Fibroblast of the conjunctiva (primary cell): ENCODE data around the gene UTP14C.
"Not testable (repeated sequence)": the region's sequence is repeated elsewhere in the genome, so short reads cannot be mapped to it uniquely, and the experiment has no call there.

ENCODE experiments used
- DNase-seq: peaks from one replicate; pipeline ENCODE4 v3.0.0-alpha.2; 2010; ENCODE audit warnings: low read depth

UTP14C gene

DNA sequence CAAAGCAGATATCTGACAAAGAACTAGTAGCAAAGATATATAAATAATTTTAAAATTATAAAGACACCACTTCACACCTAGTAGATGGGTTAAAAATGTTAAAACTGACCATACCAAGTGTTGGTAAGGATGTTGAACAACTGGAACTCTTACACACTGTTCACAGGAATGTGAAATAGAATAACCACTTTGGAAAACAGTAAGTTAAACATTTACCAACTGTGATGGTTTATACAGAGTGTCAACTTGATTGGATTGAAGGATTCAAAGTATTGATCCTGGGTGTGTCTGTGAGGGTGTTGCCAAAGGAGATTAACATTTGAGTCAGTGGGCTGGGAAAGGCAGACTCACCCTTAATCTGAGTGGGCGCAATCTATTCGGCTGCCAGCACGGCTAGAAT is 19.2 kb downstream of the UTP14C start:
- no peak for DNase-seq

DNA sequence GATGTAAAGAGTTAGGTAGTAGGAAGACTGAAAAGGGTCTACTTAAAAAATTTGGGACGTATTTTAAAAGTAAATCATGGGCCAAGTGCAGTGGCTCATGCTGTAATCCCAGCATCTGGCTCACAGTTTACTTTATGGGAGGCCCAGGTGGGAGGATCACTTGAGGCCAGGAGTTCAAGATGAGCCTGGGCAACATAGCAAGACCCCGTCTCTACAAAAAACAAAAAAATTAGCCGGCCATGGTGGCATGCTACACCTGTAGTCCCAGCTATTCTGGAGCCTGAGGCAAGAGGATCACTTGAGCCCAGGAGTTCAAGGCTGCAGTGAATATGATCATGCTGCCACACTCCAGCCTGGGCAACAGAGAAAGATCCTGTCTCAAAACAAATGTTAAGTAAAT is 23.0 kb downstream of the UTP14C start:
- no peak for DNase-seq

DNA sequence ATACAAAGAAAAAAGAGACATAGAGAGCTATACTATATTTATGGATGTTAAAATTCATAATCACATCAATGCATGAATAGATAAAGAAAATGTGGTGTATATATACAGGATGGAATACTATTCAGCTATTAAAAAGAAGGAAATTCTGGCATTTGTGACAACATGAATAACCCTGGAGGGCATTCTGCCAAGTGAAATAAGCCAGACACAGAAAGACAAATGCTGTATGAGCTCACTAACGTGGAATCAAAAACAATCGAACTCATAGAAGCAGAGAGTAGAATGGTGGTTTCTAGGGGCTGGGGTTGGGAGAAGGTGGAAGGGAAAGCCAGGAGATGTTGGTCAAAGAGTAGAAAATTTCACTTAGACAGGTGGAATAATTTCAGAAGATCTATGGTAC is 24.0 kb downstream of the UTP14C start:
- no peak for DNase-seq

DNA sequence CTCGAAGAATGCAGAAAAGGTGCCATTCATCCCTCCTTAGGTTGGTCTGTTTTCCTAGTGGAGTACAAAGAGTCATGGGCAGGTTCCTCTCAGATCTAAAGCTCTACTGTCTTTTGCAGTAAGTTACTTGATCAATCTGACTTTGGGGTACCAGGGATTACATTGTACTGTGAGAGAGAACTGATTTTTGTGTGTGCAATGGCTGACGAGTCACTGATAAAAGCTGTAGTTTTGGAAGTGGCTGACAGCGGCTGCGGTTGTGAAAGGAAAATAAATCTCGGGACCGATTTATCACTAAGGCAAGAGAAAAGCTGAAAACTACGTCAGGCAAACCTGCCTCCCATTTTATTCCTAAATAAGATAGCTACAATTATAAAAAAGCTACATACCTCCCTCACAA is 26.9 kb downstream of the UTP14C start:
- DNase-seq, result no peak

DNA sequence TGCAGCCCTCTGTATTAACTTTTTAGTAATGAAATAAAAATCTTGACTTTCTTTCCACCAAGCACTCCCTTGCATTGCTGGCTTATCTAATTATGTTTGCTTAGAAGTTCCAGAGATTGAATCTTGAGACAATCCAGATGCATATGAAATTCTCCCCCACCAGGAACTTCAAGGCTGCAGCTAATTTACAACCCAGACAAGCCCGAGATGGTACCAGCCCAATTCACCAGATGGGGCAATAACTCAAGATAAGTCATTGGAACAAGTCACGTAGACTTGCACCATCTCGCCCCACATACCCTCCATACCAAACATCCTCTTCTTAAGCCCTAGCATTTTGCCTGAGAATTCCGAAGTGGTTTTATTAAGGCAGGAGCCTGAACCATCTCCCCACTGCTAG is 29.0 kb downstream of the UTP14C start:
- DNase-seq, result no peak

DNA sequence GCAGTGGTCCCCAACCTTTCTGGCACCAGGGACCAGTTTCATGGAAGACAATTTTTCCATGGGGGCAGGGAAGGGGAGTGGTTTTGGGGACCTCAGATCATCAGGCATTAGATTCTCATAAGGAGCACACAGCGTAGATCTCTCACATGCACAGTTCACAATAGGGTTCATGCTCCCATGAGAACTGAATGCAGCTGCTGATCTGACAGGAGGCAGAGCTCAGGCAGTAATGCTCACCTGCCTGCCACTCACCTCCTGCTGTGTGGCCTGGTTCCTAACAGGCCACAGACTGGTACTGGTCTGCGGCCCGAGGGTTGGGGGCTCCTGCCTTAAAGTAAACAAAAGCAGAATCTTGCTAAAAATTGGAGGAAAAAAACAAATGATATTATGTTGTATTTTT is 36.6 kb downstream of the UTP14C start:
- not testable (repeated sequence) for DNase-seq

DNA sequence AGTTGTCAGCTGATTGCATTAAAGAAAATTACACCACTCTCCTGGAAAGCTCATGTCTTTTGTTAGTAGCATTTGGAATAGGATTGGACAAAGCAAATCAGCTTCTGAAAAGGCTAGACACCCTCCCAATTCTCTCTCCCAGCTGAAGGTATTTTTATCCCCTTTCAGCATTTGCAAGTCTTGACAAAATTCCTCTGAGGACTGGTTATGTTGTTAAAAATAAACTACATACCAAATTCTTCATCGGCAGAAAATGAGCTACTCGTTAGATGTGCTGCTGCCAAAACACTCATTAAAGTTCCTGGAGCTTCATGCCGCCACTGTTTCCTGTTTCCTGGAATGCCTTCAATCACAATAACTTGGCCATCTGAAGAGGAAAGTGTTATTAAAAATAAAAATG is 37.1 kb downstream of the UTP14C start:
- DNase-seq, result no peak

DNA sequence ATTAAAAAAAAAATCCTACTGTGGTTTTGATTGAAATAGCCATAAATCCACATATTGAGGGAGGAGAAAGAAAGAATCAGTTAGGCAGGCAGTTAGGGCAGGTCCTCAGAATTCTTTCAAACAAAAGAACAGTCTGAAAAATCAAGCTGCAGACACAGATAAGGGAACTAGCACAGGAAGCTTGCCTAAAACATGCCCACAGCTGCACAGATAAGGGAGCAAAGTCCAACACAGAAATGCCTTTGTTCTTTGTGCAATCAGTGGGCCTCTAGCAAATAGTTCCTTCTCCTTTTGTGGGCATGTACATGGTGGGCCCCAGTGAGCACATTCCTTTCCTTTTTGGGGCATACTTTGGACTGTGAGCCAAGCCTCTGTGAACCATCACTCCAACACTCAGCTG is 42.7 kb downstream of the UTP14C start:
- DNase-seq, result no peak

DNA sequence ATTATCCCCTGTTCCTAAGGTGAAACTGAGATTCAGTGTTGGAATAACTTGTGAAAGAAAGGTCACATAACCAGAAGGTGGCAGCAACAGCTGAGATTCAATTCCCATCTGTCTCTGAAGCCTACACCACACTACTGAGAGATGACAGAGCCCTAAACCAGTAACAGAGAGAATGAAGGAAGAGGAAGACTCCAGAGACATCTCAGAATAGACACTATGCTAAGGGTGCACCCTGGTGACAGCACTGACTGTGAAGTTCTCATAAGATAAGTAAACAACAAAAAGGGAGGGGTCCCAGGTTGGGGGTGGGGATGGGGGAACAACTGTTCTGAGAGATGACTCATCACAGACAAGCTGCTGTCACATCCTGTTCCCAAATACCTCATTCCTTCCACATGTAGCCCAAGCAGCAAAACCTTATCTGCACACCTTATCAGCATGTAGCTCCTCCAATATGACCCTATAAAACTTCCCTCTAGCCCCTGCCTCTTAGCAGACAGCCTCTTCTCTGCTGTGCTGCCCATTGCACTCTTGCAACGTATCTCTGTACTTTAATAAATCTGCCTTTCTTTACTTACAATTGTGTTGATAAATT is 46.5 kb downstream of the UTP14C start:
- peak; percentile 3 for DNase-seq
